Right kidney (tissue), 9 donors: Measurements from ENCODE around the gene UGT8.
"Not testable (repeated sequence)": the region's sequence is repeated elsewhere in the genome, so short reads cannot be mapped to it uniquely, and the experiment has no call there.

Experiments used
- DNase-seq: peaks from one replicate; pipeline ENCODE4 v3.0.0-alpha.2; 2016
- long read RNA-seq, 8 donors: transcript quantifications; one replicate each; lab custom pipeline, GENCODE V29; 2026

The UGT8 gene
- long read RNA-seq, donor 1, full-length matches to known transcripts, result 6 of 12 reads
- long read RNA-seq, donor 1, partial matches to known transcripts, result 6 of 12 reads
- long read RNA-seq, donor 1, other reads (novel, unspliced or antisense), result 0 of 12 reads
- long read RNA-seq, donor 2, full-length matches to known transcripts, result 13 of 19 reads
- long read RNA-seq, donor 2, partial matches to known transcripts, result 6 of 19 reads
- long read RNA-seq, donor 2, other reads (novel, unspliced or antisense), result 0 of 19 reads
- long read RNA-seq, donor 3, full-length matches to known transcripts, result 3 of 15 reads
- long read RNA-seq, donor 3, partial matches to known transcripts, result 12 of 15 reads
- long read RNA-seq, donor 3, other reads (novel, unspliced or antisense), result 0 of 15 reads
- long read RNA-seq, donor 4, full-length matches to known transcripts, result 15 of 42 reads
- long read RNA-seq, donor 4, partial matches to known transcripts, result 27 of 42 reads
- long read RNA-seq, donor 4, other reads (novel, unspliced or antisense), result 0 of 42 reads
- long read RNA-seq, donor 5, full-length matches to known transcripts, result 11 of 24 reads
- long read RNA-seq, donor 5, partial matches to known transcripts, result 13 of 24 reads
- long read RNA-seq, donor 5, other reads (novel, unspliced or antisense), result 0 of 24 reads
- long read RNA-seq, donor 6, full-length matches to known transcripts, result 15 of 72 reads
- long read RNA-seq, donor 6, partial matches to known transcripts, result 57 of 72 reads
- long read RNA-seq, donor 6, other reads (novel, unspliced or antisense), result 0 of 72 reads
- long read RNA-seq, donor 7, full-length matches to known transcripts, result 19 of 40 reads
- long read RNA-seq, donor 7, partial matches to known transcripts, result 21 of 40 reads
- long read RNA-seq, donor 7, other reads (novel, unspliced or antisense), result 0 of 40 reads
- long read RNA-seq, donor 8, full-length matches to known transcripts, result 16 of 37 reads
- long read RNA-seq, donor 8, partial matches to known transcripts, result 21 of 37 reads
- long read RNA-seq, donor 8, other reads (novel, unspliced or antisense), result 0 of 37 reads

GRCh38 chr4:114598191-114599121 is at the start of gene UGT8:
Gene UGT8, plus strand, starts transcription at chr4:114598807. Its CDS starts 24,074 bp downstream, at chr4:114622881.
- DNase-seq, result peak; percentile 85

- no peak for DNase-seq
These were observed 49.0 kb upstream of the UGT8 start for GRCh38 chr4:114549638-114550037.

- no peak for DNase-seq
These were observed 40.1 kb upstream of the UGT8 start for GRCh38 chr4:114558446-114559020.

- no peak for DNase-seq
These were observed 37.0 kb upstream of the UGT8 start for GRCh38 chr4:114561590-114561989.

- DNase-seq, result no peak
These were observed 36.3 kb upstream of the UGT8 start for GRCh38 chr4:114562176-114562904.

- DNase-seq, result no peak
These were observed 34.9 kb upstream of the UGT8 start for GRCh38 chr4:114563536-114564315.

- no peak for DNase-seq
These were observed 21.2 kb upstream of the UGT8 start for GRCh38 chr4:114577386-114577785.

- DNase-seq, result no peak
These were observed 16.0 kb upstream of the UGT8 start for GRCh38 chr4:114582621-114583020.

- DNase-seq, result no peak
These were observed 10.3 kb upstream of the UGT8 start for GRCh38 chr4:114588305-114588704.

GRCh38 chr4:114590360-114590759 is 8.2 kb upstream of the UGT8 start:
- not testable (repeated sequence) for DNase-seq

GRCh38 chr4:114593526-114593925 is 5.1 kb upstream of the UGT8 start:
- no peak for DNase-seq

- DNase-seq, result no peak
These were observed 3.4 kb upstream of the UGT8 start for GRCh38 chr4:114595207-114595606.

- no peak for DNase-seq
These were observed 2.7 kb upstream of the UGT8 start for GRCh38 chr4:114595921-114596320.

- DNase-seq, result no peak
These were observed 1.0 kb upstream of the UGT8 start for GRCh38 chr4:114597410-114598115.

- DNase-seq, result peak; percentile 84
These were observed 760 bp downstream of the UGT8 start for GRCh38 chr4:114599231-114599902.

GRCh38 chr4:114599903-114600552 is 1.4 kb downstream of the UGT8 start:
- no peak for DNase-seq

- no peak for DNase-seq
These were observed 2.1 kb downstream of the UGT8 start for GRCh38 chr4:114600672-114601071.
